GM10248 (cell line): ENCODE results near the gene BLTP2.

Source experiments
- CTCF ChIA-PET: fragments of 300-600 bp; sonication (Branson Sonifier 250); formaldehyde crosslinking; extraction: SDS; loops from one replicate; lab custom pipeline; 2021; ENCODE audit warnings: antibody characterized with exemption; lab: Yijun Ruan, JAX
- POLR2A ChIA-PET: fragments of 350-650 bp; sonication (Branson Sonifier 250); formaldehyde crosslinking; extraction: SDS; loops from one replicate; lab custom pipeline; 2020; ENCODE audit warnings: antibody characterized with exemption; lab: Yijun Ruan, JAX
- DNase-seq: peaks from one replicate; pipeline ENCODE4 v3.0.0; 2012; ENCODE audit errors: extremely low spot score
- TF ChIP-seq, protein P1 (sequence below): IDR thresholded peaks from 2 replicates; pipeline ENCODE4 v1.5.1; 2012; ENCODE audit warnings: mild to moderate bottlenecking, low read depth; ENCODE audit errors: extremely low read depth, missing control alignments, control extremely low read depth

The BLTP2 gene

DNA sequence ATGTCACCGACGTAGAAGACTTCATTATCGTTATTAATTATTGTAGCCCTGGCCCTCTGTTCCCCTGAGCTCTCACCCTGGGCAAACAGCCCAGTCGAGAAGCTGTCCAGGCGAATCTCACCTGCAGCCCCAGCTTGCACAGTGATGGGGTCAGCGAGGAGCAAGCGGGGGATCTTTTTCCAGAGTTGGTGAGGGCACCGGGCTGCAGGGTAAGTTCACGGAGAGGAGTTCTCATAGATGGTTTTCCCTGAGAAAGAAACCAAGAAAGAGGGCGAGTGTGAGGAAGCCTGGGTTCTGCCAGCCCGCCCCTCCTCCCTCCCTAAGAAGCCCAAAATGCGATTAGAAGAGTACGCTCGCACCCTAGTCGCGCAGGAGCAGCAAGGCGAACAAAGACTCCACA lies 46.6 kb downstream of the BLTP2 start:
- no peak for DNase-seq
- ChIA-PET POLR2A (interaction anchor here (0.9 kb wide), 1 partner anchor 27 kb away, joined by 3 read pairs; the partner anchor contains the start of gene PIGS), CTCF (interaction anchor here (1.5 to 2.6 kb wide), 4 partner anchors 14 to 51 kb away, joined by 4 to 9 read pairs (median 7); partner anchors contain the start of gene RSKR)
- TF ChIP-seq, protein P1, sequence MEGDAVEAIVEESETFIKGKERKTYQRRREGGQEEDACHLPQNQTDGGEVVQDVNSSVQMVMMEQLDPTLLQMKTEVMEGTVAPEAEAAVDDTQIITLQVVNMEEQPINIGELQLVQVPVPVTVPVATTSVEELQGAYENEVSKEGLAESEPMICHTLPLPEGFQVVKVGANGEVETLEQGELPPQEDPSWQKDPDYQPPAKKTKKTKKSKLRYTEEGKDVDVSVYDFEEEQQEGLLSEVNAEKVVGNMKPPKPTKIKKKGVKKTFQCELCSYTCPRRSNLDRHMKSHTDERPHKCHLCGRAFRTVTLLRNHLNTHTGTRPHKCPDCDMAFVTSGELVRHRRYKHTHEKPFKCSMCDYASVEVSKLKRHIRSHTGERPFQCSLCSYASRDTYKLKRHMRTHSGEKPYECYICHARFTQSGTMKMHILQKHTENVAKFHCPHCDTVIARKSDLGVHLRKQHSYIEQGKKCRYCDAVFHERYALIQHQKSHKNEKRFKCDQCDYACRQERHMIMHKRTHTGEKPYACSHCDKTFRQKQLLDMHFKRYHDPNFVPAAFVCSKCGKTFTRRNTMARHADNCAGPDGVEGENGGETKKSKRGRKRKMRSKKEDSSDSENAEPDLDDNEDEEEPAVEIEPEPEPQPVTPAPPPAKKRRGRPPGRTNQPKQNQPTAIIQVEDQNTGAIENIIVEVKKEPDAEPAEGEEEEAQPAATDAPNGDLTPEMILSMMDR = no peak

DNA sequence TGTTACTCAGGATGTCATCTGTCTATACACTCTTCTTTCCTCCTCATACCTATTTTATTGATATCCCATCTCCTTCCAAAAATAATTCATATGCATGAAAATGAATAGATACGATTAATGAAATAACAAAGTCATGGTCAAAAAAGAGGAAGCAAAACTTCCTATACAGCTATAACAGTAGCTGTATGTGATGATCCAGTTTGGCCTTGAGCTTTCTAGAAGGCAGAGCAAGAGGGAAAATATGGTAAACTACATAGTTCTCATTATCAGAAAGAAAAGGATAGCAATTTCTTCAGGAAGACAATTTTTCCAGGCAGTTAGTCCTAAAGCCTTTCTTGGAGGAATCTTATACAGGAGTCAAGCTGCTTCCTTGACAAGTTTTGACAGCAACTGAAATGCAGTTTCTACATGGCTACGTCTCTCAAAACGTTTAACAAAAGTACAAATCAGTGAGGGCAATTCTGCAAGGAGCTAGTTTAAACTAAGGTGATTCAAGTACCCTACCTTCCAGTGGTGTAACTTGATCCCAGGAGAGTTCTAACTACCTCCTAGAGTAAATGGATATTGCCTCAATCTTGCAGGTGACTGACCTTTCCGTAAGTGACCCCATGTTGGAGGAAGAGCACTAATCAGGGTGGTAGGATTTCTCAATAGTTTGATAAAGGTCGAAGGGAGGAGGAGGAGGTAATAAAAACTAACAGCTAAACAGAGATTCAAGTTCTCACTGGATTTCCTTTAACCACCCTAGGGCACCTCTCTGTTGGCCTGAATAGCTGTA lies 47.2 kb downstream of the BLTP2 start:
- ChIA-PET CTCF (interaction anchor here (1.5 to 2.7 kb wide), 5 partner anchors 14 to 51 kb away, joined by 4 to 9 read pairs (median 7); partner anchors contain the start of genes ALDOC and RSKR), POLR2A (interaction anchor here (0.6 to 0.9 kb wide), 4 partner anchors 8 to 113 kb away, joined by 3 to 4 read pairs (median 3); partner anchors contain the start of gene PIGS)
- DNase-seq = no peak
- TF ChIP-seq, protein P1 = no peak
